ENCODE results near the gene PPP3CA. TPM values are rescaled to one million over a fixed set of nuclear protein-coding genes. Genes with fewer than 3 reads are reported as not detected.

Gene PPP3CA
- polyA plus RNA-seq, 1 donor (not counting 4 experiments of a cell fraction or from before 2014, with no cell fraction given) = 43.3 TPM

GRCh38 chr4:101049549-101050001 is 297.8 kb downstream of the PPP3CA start:
- Histone ChIP-seq H3K79me2 (ENCODE audit: control insufficient read depth, insufficient read depth, low read length) (no peaks in the 10 kb centered on the region), H4K20me1 (ENCODE audit: control insufficient read depth, extremely low read depth, insufficient read depth, low read length) (no peaks in the 10 kb centered on the region), H3K27me3 (ENCODE audit: control insufficient read depth, extremely low read depth, insufficient read depth, low read length) (no peaks in the 10 kb centered on the region), H3K4me2 (ENCODE audit: control insufficient read depth, extremely low read depth, insufficient read depth, low read depth, low read length) (no peak overlapping the region), H3K9me1 (ENCODE audit: control insufficient read depth, extremely low read depth, insufficient read depth, low read length) (no peaks in the 10 kb centered on the region), H3K36me3 (ENCODE audit: control insufficient read depth in 2 of 2, extremely low read depth in 1 of 2, insufficient read depth in 2 of 2, low read length in 2 of 2) (peaks cover 0 to 5% of the 10 kb centered on the region in 2 experiments), H3K4me3 (ENCODE audit: control insufficient read depth in 2 of 3, extremely low read depth in 1 of 3, insufficient read depth in 2 of 3, low read depth in 1 of 3, low read length in 3 of 3) (no peak overlapping the region), H3K27ac (ENCODE audit: control insufficient read depth, insufficient read depth, low read length) (no peak overlapping the region), H2AFZ (ENCODE audit: control insufficient read depth, low read length) (no peak overlapping the region), H3K9ac (ENCODE audit: control insufficient read depth, extremely low read depth, insufficient read depth, low read length) (no peak overlapping the region), H3K9me3 (ENCODE audit: control insufficient read depth, low read depth, low read length) (no peaks in the 10 kb centered on the region), H3K4me1 (ENCODE audit: control insufficient read depth, extremely low read depth, insufficient read depth, low read length) (no peaks in the 10 kb centered on the region)
- dilution Hi-C loops (cut with MboI; ENCODE audit: extremely low pct_ligation_motif_present, low sequenced_read_pairs) = no loop called here
- DNase-seq (ENCODE audit: low read depth, low spot score) = no peak
- TF ChIP-seq, protein P1, sequence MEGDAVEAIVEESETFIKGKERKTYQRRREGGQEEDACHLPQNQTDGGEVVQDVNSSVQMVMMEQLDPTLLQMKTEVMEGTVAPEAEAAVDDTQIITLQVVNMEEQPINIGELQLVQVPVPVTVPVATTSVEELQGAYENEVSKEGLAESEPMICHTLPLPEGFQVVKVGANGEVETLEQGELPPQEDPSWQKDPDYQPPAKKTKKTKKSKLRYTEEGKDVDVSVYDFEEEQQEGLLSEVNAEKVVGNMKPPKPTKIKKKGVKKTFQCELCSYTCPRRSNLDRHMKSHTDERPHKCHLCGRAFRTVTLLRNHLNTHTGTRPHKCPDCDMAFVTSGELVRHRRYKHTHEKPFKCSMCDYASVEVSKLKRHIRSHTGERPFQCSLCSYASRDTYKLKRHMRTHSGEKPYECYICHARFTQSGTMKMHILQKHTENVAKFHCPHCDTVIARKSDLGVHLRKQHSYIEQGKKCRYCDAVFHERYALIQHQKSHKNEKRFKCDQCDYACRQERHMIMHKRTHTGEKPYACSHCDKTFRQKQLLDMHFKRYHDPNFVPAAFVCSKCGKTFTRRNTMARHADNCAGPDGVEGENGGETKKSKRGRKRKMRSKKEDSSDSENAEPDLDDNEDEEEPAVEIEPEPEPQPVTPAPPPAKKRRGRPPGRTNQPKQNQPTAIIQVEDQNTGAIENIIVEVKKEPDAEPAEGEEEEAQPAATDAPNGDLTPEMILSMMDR (optimal IDR thresholded peaks at IDR 0.05 in 1 of 3, IDR thresholded peaks at IDR 0.05 in 1 of 3, conservative IDR thresholded peaks at IDR 0.05 in 1 of 3; ENCODE audit: extremely low read depth in 1 of 3, insufficient read depth in 2 of 3, low read length in 3 of 3) = no peak
- no peak for TF ChIP-seq EZH2 (IDR thresholded peaks at IDR 0.05; ENCODE audit: low read length)
- FAIRE-seq = no peak

DNA sequence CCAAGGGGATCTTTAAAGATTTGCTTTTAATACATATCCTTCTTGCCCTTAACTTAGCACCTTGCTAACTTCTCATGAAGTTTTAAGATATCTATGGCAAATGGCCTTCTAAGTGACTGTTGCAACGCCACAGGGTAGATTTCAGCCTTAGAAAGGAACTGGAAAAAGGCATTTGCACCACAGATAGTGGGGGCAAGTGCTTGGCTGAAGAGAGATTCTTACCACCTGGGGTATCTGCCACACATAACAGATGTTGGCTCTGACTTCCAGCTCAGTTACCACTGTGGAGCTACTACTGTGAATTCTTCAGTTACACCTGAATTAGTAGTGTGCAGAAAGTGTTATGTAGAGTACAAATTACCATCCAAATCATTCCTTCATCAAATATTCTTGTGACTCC is 302.6 kb downstream of the PPP3CA start:
- DNase-seq (ENCODE audit: low read depth, low spot score) = no peak
- dilution Hi-C loops (cut with MboI; ENCODE audit: extremely low pct_ligation_motif_present, low sequenced_read_pairs) = no loop called here
- Histone ChIP-seq H3K9me3 (ENCODE audit: control insufficient read depth, low read depth, low read length) (no peaks in the 10 kb centered on the region), H2AFZ (ENCODE audit: control insufficient read depth, low read length) (no peak overlapping the region), H3K27ac (ENCODE audit: control insufficient read depth, insufficient read depth, low read length) (no peak overlapping the region), H3K27me3 (ENCODE audit: control insufficient read depth, extremely low read depth, insufficient read depth, low read length) (no peaks in the 10 kb centered on the region), H3K9me1 (ENCODE audit: control insufficient read depth, extremely low read depth, insufficient read depth, low read length) (no peaks in the 10 kb centered on the region), H3K4me3 (ENCODE audit: control insufficient read depth in 2 of 3, extremely low read depth in 1 of 3, insufficient read depth in 2 of 3, low read depth in 1 of 3, low read length in 3 of 3) (no peak overlapping the region), H4K20me1 (ENCODE audit: control insufficient read depth, extremely low read depth, insufficient read depth, low read length) (no peaks in the 10 kb centered on the region), H3K36me3 (ENCODE audit: control insufficient read depth in 2 of 2, extremely low read depth in 1 of 2, insufficient read depth in 2 of 2, low read length in 2 of 2) (peaks cover 0 to 5% of the 10 kb centered on the region in 2 experiments), H3K79me2 (ENCODE audit: control insufficient read depth, insufficient read depth, low read length) (no peaks in the 10 kb centered on the region), H3K4me2 (ENCODE audit: control insufficient read depth, extremely low read depth, insufficient read depth, low read depth, low read length) (no peak overlapping the region), H3K4me1 (ENCODE audit: control insufficient read depth, extremely low read depth, insufficient read depth, low read length) (no peaks in the 10 kb centered on the region), H3K9ac (ENCODE audit: control insufficient read depth, extremely low read depth, insufficient read depth, low read length) (no peak overlapping the region)
- FAIRE-seq = no peak
- no peak for TF ChIP-seq EZH2 (IDR thresholded peaks at IDR 0.05; ENCODE audit: low read length)
- TF ChIP-seq, protein P1 (optimal IDR thresholded peaks at IDR 0.05 in 1 of 3, IDR thresholded peaks at IDR 0.05 in 1 of 3, conservative IDR thresholded peaks at IDR 0.05 in 1 of 3; ENCODE audit: extremely low read depth in 1 of 3, insufficient read depth in 2 of 3, low read length in 3 of 3) = no peak
